Activated CD8-positive, alpha-beta T cell treated with anti-CD3 and anti-CD28 coated beads, Interleukin-2, amount 10 ng/mL, durations not matched to agents 7 days and 5 days (primary cell): ENCODE results near the gene ATP6V0E2. TPM values are rescaled to one million over a fixed set of nuclear protein-coding genes. Genes with fewer than 3 reads are reported as not detected.
"Not testable (repeated sequence)": the region's sequence is repeated elsewhere in the genome, so short reads cannot be mapped to it uniquely, and the experiment has no call there.

ENCODE experiments used
- ATAC-seq: fragments of 150-1000 bp; cut with Tn5 transposase; one replicate; pipeline ENCODE4 v1.10.0; 2021; ENCODE audit warnings: moderate library complexity
- CTCF ChIA-PET: fragments of 350-600 bp; sonication (Branson Sonifier 250); formaldehyde crosslinking; loops from one replicate; lab custom pipeline; 2021; ENCODE audit warnings: antibody characterized with exemption; lab: Charles Lee
- POLR2A ChIA-PET: fragments of 350-600 bp; sonication (Branson Sonifier 250); formaldehyde crosslinking; loops from one replicate; lab custom pipeline; 2021; ENCODE audit warnings: antibody characterized with exemption; lab: Charles Lee
- DNase-seq: peaks from one replicate; pipeline ENCODE4 v3.0.0-alpha.2; 2020
- H3K27ac Mint-ChIP-seq: one replicate; pipeline ENCODE4 v1.8.0; 2021; ENCODE audit warnings: mild to moderate bottlenecking, mixed read lengths
- H3K27me3 Mint-ChIP-seq: one replicate; pipeline ENCODE4 v1.8.0; 2021; ENCODE audit warnings: low read depth, mixed read lengths
- H3K36me3 Mint-ChIP-seq: one replicate; pipeline ENCODE4 v1.8.0; 2021; ENCODE audit warnings: low read depth, mixed read lengths
- H3K4me1 Mint-ChIP-seq: one replicate; pipeline ENCODE4 v1.8.0; 2021; ENCODE audit warnings: low read depth, mixed read lengths
- H3K4me3 Mint-ChIP-seq: one replicate; pipeline ENCODE4 v1.8.0; 2021; ENCODE audit warnings: mild to moderate bottlenecking, mixed read lengths
- H3K9me3 Mint-ChIP-seq: one replicate; pipeline ENCODE4 v1.8.0; 2022; ENCODE audit warnings: mixed read lengths; ENCODE audit not compliant: insufficient read depth
- total RNA-seq, 2 experiments: library from RNA; stranded (reverse); gene quantifications; one replicate each; pipeline ENCODE4 v1.2.3, GENCODE V29; 2021

ATP6V0E2 gene
- total RNA-seq, 2 experiments from 2014 or later = 92.9 to 99.6 TPM

DNA sequence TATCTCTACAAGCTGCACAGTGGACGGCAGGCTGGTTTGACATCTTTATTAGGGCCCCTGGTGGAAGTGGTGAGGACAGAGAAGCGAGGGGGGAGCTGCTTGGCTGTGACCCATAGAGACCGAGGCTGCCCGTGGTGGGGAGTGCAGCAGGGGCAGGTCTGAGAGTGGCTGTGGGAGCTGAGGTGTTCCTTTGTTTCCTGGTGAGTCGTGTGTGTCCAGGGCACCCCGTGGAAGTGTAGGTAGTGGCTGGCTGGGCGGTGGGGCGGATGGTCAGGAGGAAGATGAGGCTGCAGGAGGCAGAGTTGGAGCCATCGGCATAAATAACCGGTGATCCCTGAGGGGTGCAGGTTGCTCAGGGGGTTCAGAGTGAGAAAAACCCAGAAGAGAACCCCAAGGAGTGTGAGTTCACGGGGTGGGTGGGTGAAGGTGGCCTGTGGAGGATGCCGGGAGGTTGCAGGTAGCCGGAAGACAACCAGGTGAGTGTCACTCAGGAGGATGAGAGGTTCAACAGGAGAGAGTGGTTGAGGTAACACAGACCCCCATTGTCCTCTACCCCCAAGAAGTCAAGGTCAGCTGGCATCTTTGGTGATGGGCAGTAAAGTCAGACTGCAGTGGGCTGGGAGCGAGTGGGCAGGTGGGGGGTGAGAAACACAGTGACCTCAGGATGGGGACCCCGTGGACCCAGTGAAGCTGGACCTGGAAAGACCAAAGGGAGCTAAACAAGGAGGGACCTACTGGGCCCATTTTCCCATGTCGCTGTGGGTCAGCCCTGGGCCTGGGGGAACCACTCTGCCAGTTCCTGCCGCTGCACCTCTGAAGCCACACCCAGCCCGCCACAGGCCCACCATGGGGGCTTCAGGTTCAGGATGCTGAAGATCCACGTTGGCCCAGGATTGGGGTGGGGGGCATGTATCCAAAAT is 7.8 kb downstream of the ATP6V0E2 start:
- Mint-ChIP-seq H3K4me3 (no peak overlapping the region), H3K4me1 (peaks cover 34% of the 10 kb centered on the region), H3K27me3 (no peaks in the 10 kb centered on the region), H3K27ac (no peak overlapping the region), H3K9me3 (no peaks in the 10 kb centered on the region), H3K36me3 (peaks cover 45% of the 10 kb centered on the region)
- no peak for DNase-seq
- ATAC-seq = no peak
- ChIA-PET POLR2A (no interaction called here), CTCF (interaction anchor here (0.7 to 3.1 kb wide), 4 partner anchors 10 to 43 kb away, joined by 3 to 14 read pairs (median 8); partner anchors contain the start of gene ZNF862)

DNA sequence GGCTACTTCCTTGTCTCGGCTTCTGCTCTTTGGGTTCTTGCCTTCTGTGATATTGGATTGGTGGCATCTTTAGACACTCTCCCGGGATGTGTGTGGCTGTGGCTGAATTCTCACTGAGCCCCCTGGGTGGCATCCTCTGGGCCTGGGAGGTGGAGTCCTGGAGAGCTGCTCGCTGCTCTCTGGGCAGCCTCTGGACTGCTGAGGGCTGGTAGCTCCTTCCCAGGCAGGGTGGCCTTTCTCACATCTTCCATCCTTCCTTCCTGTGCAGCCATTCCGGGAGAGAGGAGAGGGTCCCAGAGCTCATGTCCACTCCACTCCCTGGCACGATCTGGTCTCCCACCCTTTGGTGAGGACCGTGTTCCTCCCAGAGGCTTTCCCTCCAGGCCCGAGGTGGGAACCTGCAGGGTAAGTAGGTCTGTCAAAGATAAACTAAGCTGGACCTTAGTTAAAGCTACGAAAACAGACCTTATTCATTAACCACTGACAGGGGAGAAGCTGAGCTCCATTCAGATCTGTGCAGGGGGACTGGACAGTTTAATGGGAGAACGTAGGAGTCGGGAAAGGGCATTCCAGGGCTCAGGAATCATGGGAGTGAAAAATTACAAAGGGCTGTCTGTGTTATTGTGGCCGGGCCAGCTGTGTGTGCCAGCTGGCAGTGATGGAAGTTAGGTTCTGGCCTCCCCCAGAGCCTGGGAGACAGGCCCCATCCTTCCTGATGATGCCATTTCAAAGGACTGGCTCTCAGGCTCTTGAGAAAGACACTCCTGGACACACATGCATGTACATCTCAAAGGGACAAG is 8.7 kb downstream of the ATP6V0E2 start:
- H3K4me1 Mint-ChIP-seq = peaks cover 31% of the 10 kb centered on the region
- peaks cover 38% of the 10 kb centered on the region for H3K36me3 Mint-ChIP-seq
- peak overlapping the region; percentile 51 for H3K27ac Mint-ChIP-seq
- CTCF ChIA-PET = interaction anchor here (0.7 to 3.1 kb wide), 15 partner anchors 7 to 424 kb away, joined by 3 to 14 read pairs (median 6); partner anchors contain the start of gene ZNF862
- no peak for DNase-seq
- no peaks in the 10 kb centered on the region for H3K27me3 Mint-ChIP-seq
- no peak for ATAC-seq
- POLR2A ChIA-PET = interaction anchor here (0.8 kb wide), 1 partner anchor 47 kb away, joined by 3 read pairs; no protein-coding TSS in a partner anchor
- no peak overlapping the region for H3K4me3 Mint-ChIP-seq
- no peaks in the 10 kb centered on the region for H3K9me3 Mint-ChIP-seq

DNA sequence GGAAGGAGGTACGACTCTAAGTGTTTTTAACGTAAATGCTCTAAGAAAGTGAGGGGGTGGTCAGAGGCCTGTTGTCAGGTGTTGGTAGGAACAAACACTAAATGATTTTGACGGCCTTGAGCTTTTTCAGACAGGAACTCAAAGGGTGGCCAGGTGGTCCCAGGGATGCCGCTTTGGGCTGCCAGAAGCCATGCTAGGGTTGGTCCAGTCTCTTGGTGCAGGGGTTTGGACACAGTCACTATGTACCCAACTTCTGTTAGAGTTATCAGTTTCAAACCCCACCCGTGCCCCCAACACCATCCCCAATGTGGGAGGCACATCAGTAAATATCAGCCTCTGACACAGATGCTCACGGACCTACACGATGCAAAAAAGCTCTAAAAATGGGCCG is 9.3 kb downstream of the ATP6V0E2 start:
- ChIA-PET CTCF (interaction anchor here (0.7 to 3.1 kb wide), 17 partner anchors 8 to 425 kb away, joined by 3 to 14 read pairs (median 6); partner anchors contain the start of gene ZNF862), POLR2A (interaction anchor here (0.6 to 0.8 kb wide), 2 partner anchors 18 to 48 kb away, joined by 3 read pairs; no protein-coding TSS in a partner anchor)
- H3K4me3 Mint-ChIP-seq = no peak overlapping the region
- peaks cover 37% of the 10 kb centered on the region for H3K36me3 Mint-ChIP-seq
- DNase-seq = no peak
- H3K9me3 Mint-ChIP-seq = no peaks in the 10 kb centered on the region
- H3K4me1 Mint-ChIP-seq = peaks cover 26% of the 10 kb centered on the region
- H3K27me3 Mint-ChIP-seq = no peaks in the 10 kb centered on the region
- H3K27ac Mint-ChIP-seq = peak overlapping the region; percentile 51
- ATAC-seq = no peak

DNA sequence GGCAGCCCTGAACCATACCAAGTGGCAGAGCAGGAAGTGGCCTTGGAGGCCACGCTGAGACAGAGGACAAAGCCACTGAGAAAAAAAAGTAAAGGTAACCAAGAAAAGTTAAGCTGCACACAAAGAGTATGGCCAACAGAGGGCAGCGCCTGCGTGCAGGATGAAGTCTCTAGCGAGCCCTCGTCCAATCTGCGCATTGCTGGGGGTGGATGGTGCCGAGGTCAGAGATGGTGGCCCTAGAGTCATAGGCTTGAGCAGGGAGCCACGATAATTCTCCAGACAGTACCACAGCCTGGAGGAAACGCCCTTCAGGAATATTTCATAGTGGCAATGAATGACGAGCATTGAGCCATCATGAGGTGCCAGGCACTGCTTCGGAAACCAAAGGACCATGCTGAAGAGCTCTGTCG is 9.7 kb downstream of the ATP6V0E2 start:
- H3K9me3 Mint-ChIP-seq = no peaks in the 10 kb centered on the region
- no peak overlapping the region for H3K4me3 Mint-ChIP-seq
- ChIA-PET CTCF (interaction anchor here (0.6 to 3.1 kb wide), 19 partner anchors 8 to 1295 kb away, joined by 3 to 14 read pairs (median 6); partner anchors contain the start of gene ZNF862), POLR2A (interaction anchor here (0.6 kb wide), 2 partner anchors 18 to 34 kb away, joined by 3 read pairs; no protein-coding TSS in a partner anchor)
- H3K27me3 Mint-ChIP-seq = no peaks in the 10 kb centered on the region
- peak; percentile 84 for ATAC-seq
- peak; percentile 80 for DNase-seq
- H3K36me3 Mint-ChIP-seq = peaks cover 33% of the 10 kb centered on the region
- H3K27ac Mint-ChIP-seq = peak overlapping the region; percentile 51
- peaks cover 23% of the 10 kb centered on the region for H3K4me1 Mint-ChIP-seq

DNA sequence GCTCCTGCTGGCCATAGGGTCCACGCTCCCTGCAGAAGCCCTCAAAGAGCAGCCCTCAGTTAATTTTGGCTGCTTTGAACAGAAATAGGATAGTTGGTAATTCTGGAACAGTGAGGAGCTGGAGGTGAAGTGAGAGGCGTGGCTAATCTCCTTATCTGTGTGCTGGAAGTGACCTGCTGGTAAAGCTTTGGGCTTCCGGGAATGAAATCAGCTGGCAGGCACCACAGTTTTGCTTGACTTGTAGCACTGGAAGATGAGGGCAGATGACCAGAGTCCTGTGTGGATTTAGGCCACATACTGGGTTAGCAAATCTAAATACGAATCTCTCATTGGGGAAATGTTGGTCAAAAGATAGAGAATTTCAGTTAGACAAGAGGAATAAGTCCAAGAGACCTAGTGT is 10.2 kb downstream of the ATP6V0E2 start:
- peaks cover 32% of the 10 kb centered on the region for H3K36me3 Mint-ChIP-seq

DNA sequence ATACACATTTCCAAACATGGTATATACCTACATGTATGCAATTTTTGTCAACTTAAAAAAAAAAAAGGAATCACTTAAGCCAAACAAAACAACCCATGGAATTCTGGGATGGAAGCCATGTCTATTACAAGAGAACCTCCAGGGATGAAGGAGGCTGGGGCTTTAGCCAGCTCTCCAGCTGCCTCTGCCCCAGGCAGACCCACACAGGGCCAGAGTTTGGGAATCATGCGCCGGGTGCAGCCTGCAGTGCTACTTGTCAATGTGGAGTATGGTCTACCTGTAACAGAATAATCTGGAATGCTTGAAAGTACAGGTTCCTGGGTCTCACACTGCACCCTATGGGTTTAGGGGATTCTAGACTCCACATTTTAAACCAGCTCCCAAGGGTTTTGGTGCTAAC is 10.8 kb downstream of the ATP6V0E2 start:
- no peaks in the 10 kb centered on the region for H3K27me3 Mint-ChIP-seq
- H3K4me3 Mint-ChIP-seq = no peak overlapping the region
- H3K36me3 Mint-ChIP-seq = peaks cover 30% of the 10 kb centered on the region
- H3K4me1 Mint-ChIP-seq = peaks cover 23% of the 10 kb centered on the region
- no peaks in the 10 kb centered on the region for H3K9me3 Mint-ChIP-seq
- POLR2A ChIA-PET = no interaction called here
- CTCF ChIA-PET = interaction anchor here (0.6 to 3.1 kb wide), 6 partner anchors 13 to 222 kb away, joined by 3 to 14 read pairs (median 9); no protein-coding TSS in a partner anchor
- no peak for ATAC-seq
- no peak for DNase-seq
- no peak overlapping the region for H3K27ac Mint-ChIP-seq

More for the DNA sequence above, 10.2 kb downstream of the ATP6V0E2 start:
- H3K4me1 Mint-ChIP-seq = peaks cover 23% of the 10 kb centered on the region
- no peak overlapping the region for H3K4me3 Mint-ChIP-seq
- no peak for ATAC-seq
- ChIA-PET CTCF (interaction anchor here (0.6 to 3.1 kb wide), 16 partner anchors 9 to 1295 kb away, joined by 3 to 14 read pairs (median 6); no protein-coding TSS in a partner anchor), POLR2A (interaction anchor here (0.6 kb wide), 2 partner anchors 19 to 35 kb away, joined by 3 read pairs; no protein-coding TSS in a partner anchor)
- no peak overlapping the region for H3K27ac Mint-ChIP-seq
- no peak for DNase-seq
- no peaks in the 10 kb centered on the region for H3K9me3 Mint-ChIP-seq
- H3K27me3 Mint-ChIP-seq = no peaks in the 10 kb centered on the region

DNA sequence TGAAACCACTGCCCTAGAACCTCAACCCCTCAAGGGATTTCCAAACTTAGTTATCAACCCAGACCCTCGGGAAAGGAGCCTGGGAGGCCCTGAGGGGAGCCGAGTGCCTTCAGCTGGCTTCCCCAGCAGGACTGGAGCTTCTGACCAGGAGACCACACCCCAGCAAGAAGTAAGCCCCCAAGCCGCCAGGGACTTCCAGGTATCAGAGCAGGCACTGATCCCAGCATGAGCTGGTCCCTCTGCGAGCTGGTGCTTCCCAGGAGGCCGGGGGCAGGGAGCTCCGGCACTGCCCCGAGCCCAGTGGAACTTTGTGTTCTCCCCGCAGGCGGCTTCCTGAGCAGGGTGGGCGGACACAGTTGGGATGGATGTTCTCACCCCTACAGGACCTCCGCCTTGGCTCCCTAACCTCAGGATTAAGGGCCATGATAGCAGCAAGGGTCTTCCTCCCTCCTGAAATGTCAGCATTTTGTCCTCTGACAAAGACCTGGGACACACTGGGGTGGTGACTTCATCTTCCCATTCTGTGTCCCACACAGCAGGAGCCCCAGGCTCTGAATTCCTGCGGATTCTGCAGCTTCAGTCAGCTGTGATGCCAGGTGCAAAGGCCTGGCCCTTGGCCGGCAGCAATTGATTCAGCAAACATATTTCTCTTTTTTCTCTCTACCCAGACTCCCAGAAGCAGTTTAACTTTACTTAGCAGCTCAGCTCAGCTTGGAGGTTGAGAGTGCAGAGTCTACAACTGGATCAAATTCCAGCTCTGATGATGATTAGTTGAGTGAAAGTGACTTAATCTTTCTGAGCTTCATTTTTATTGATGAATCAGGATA is 11.6 kb downstream of the ATP6V0E2 start:
- POLR2A ChIA-PET = no interaction called here
- peaks cover 25% of the 10 kb centered on the region for H3K36me3 Mint-ChIP-seq
- H3K27ac Mint-ChIP-seq = no peak overlapping the region
- no peak for DNase-seq
- no peaks in the 10 kb centered on the region for H3K27me3 Mint-ChIP-seq
- no peak for ATAC-seq
- no peaks in the 10 kb centered on the region for H3K9me3 Mint-ChIP-seq
- CTCF ChIA-PET = no interaction called here
- peaks cover 23% of the 10 kb centered on the region for H3K4me1 Mint-ChIP-seq
- no peak overlapping the region for H3K4me3 Mint-ChIP-seq

DNA sequence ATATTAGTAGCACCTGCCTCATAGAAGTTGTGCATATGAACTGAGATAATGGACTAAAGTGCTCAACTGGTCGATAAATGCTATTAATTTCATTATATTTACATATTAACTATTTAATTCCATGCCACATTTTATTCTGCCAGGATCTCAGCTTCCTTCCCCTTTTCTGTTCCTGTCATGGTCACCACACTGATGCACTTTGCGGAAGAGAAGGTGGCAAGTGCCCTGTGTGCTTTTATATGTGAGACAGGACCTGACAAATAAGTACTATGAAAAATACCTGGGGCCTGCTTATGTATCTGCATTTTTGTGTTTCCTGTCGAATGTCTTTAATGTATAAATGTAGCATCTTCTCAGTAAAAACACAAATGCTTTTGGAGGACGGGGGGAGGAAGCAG is 12.2 kb downstream of the ATP6V0E2 start:
- DNase-seq = no peak
- H3K4me1 Mint-ChIP-seq = peaks cover 23% of the 10 kb centered on the region
- peaks cover 25% of the 10 kb centered on the region for H3K36me3 Mint-ChIP-seq
- no peak overlapping the region for H3K4me3 Mint-ChIP-seq
- POLR2A ChIA-PET = no interaction called here
- H3K27me3 Mint-ChIP-seq = no peaks in the 10 kb centered on the region
- CTCF ChIA-PET = no interaction called here
- H3K9me3 Mint-ChIP-seq = no peaks in the 10 kb centered on the region
- no peak overlapping the region for H3K27ac Mint-ChIP-seq
- ATAC-seq = no peak

DNA sequence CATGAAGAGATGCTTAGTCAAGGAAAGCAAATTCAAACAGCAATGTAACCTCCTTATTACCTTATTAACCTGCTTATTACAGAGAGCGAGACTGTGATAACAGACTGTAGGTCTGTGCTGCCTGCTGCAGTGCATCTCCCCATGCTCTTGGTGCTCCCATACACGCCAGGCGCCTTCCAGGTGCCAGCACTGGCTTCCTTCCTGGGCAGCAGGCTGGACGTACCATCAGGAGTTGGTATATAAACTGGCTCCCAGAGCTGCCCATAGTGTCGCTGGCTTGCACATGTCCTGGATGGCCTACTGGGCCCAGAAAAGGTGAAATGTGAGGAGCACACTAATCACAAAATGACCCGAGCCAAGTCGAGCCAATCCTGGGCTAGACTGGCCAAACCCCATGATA is 13.5 kb downstream of the ATP6V0E2 start:
- Mint-ChIP-seq H3K27me3 (no peaks in the 10 kb centered on the region), H3K4me3 (no peak overlapping the region), H3K36me3 (peaks cover 21% of the 10 kb centered on the region), H3K9me3 (no peaks in the 10 kb centered on the region), H3K27ac (no peak overlapping the region), H3K4me1 (peaks cover 23% of the 10 kb centered on the region)
- POLR2A ChIA-PET = no interaction called here
- DNase-seq (no peak), ATAC-seq (no peak)
- CTCF ChIA-PET = no interaction called here

DNA sequence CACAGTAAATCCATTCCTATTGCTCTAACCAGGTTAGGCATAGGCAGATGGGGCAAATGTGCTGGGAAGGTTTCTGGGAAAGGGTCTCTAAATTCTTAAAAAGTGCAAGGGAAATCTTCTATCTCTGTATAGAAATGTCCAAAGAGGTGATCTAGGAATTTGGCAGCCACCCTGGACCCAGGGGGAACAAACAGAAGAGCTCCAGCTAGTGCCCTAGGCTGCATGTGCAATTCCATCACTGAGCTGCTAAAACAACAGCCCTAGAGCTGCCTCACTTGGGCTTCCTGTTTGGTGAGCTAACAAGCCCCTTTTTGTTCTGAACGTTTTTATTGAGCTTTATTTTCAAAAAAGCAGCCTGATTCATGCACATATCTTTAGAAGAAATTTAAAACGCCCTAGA is 16.9 kb downstream of the ATP6V0E2 start:
- ATAC-seq, H3K27ac Mint-ChIP-seq, H3K4me1 Mint-ChIP-seq, H3K9me3 Mint-ChIP-seq, CTCF ChIA-PET, DNase-seq, H3K36me3 Mint-ChIP-seq, H3K4me3 Mint-ChIP-seq, POLR2A ChIA-PET, H3K27me3 Mint-ChIP-seq: not testable (repeated sequence)

DNA sequence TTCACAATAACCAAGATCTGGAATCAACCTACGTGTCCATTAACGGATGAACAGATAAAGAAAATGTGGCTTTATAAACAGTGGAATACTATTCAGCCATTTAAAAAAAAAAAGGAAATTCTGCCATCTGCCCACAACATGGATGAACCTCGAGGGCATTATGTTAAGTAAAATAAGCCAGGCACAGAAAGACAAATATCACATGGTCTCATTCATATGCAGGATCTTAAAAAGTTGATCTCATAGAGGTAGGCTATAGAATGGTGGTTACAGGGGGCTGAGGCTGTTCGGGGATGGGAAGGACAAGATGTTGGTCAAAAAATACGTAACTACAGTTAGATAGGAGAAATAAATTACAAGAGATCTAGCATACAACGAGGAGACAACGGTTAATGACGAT is 21.2 kb downstream of the ATP6V0E2 start:
- H3K27me3 Mint-ChIP-seq, CTCF ChIA-PET, ATAC-seq, H3K4me1 Mint-ChIP-seq, H3K4me3 Mint-ChIP-seq, H3K36me3 Mint-ChIP-seq, DNase-seq, POLR2A ChIA-PET, H3K9me3 Mint-ChIP-seq, H3K27ac Mint-ChIP-seq: not testable (repeated sequence)
